ENCODE results near the gene EIF2AK3. TPM values are rescaled to one million over a fixed set of nuclear protein-coding genes. Genes with fewer than 3 reads are reported as not detected.

EIF2AK3 gene
- total RNA-seq, 4 donors from 2014 or later: 6.4 to 52.7 (median 19.9) TPM

GRCh38 chr2:88542668-88543067 lies 84.6 kb downstream of the EIF2AK3 start:
- Histone ChIP-seq H3K9me3 (no peaks in the 10 kb centered on the region), H3K27ac (no peak overlapping the region), H3K36me3 (no peaks in the 10 kb centered on the region), H3K27me3 (no peaks in the 10 kb centered on the region), H3K4me1 (no peaks in the 10 kb centered on the region), H3K4me3 (no peak overlapping the region)
- intact Hi-C loops (cut with DNase I; ENCODE audit: low total_unique reads): no loop called here
- TF ChIP-seq CTCF (IDR thresholded peaks at IDR 0.05) (no peak), POLR2A (IDR thresholded peaks at IDR 0.05) (no peak)
- DNase-seq: no peak

DNA sequence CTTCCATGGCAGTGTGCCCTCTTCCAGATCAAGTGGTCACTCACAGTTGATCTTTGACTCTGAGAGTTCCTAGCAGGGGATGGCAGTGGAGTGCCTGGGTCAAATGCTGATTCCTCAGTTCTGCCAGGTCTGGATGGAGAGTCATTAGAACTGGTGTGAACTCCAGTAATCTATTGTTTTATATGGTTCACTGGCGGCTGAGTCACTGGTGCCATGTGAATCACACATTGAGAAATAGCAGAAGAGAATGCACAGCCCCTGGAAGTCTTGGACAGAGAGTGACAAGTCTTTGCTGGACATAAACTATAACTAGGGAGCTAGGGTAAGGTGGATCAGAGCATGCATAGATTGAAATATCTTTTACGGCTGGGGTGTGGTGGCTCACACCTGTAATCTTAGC lies 86.9 kb downstream of the EIF2AK3 start:
- no peaks in the 10 kb centered on the region for H3K4me1 ChIP-seq
- TF ChIP-seq POLR2A (IDR thresholded peaks at IDR 0.05) (no peak), CTCF (IDR thresholded peaks at IDR 0.05) (no peak)
- H3K4me3 ChIP-seq: no peak overlapping the region
- intact Hi-C loops (cut with DNase I; ENCODE audit: low total_unique reads): no loop called here
- no peak overlapping the region for H3K27ac ChIP-seq
- H3K36me3 ChIP-seq: no peaks in the 10 kb centered on the region
- no peaks in the 10 kb centered on the region for H3K27me3 ChIP-seq
- no peak for DNase-seq
- no peaks in the 10 kb centered on the region for H3K9me3 ChIP-seq

GRCh38 chr2:88538362-88538917 lies 88.8 kb downstream of the EIF2AK3 start:
- Histone ChIP-seq H3K9me3 (no peaks in the 10 kb centered on the region), H3K4me1 (no peaks in the 10 kb centered on the region), H3K27me3 (no peaks in the 10 kb centered on the region), H3K27ac (no peak overlapping the region), H3K36me3 (no peaks in the 10 kb centered on the region), H3K4me3 (no peak overlapping the region)
- intact Hi-C loops (cut with DNase I; ENCODE audit: low total_unique reads): no loop called here
- TF ChIP-seq CTCF (IDR thresholded peaks at IDR 0.05) (no peak), POLR2A (IDR thresholded peaks at IDR 0.05) (no peak)
- no peak for DNase-seq

DNA sequence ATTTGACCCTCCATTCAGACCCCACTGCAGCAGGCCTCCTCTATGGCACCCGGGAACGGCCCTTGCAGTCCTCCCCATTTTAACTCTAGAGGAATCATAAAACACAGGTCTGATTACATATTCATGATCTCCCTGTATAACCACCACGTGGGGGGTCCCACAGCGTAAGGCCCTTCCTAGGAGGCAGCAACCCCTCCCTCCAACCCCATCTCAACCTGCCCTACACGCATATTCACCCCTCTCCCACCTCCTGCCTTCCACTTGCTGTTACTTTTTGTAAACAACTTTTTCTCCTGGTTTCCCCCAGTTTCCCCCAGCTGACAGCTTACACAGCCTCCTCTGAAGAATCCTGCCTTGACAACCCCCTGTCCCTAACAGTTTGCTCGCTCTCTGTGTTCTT lies 89.6 kb downstream of the EIF2AK3 start:
- no peaks in the 10 kb centered on the region for H3K27me3 ChIP-seq
- no peak for DNase-seq
- intact Hi-C loops (cut with DNase I; ENCODE audit: low total_unique reads): no loop called here
- no peaks in the 10 kb centered on the region for H3K36me3 ChIP-seq
- no peak overlapping the region for H3K4me3 ChIP-seq
- H3K4me1 ChIP-seq: no peaks in the 10 kb centered on the region
- no peak for TF ChIP-seq CTCF (IDR thresholded peaks at IDR 0.05)
- TF ChIP-seq POLR2A (IDR thresholded peaks at IDR 0.05): no peak
- no peaks in the 10 kb centered on the region for H3K9me3 ChIP-seq
- H3K27ac ChIP-seq: no peak overlapping the region

DNA sequence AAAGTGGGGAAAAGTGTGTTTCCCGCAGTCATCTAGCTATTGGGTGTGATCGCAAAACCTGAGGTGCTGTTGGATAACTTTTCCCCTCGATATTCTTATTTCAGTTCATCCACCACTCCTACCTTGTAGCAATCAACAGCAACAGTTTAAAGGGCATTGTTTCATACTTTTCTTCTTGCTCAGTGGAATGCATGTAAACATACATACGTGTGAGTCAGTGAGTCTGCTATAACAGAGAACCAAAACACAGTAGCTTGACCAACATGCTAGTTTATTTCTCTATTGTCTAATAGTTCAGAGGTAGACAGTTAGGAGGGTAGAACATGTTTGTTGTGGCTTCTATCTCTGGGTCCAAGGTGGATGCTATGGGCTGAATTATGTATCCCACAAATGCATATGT lies 97.2 kb downstream of the EIF2AK3 start:
- no peak for DNase-seq

More for the DNA sequence above, 97.2 kb downstream of the EIF2AK3 start:
- H3K27ac ChIP-seq: no peak overlapping the region
- H3K4me3 ChIP-seq: no peak overlapping the region
- no peak for TF ChIP-seq CTCF (IDR thresholded peaks at IDR 0.05)
- TF ChIP-seq POLR2A (IDR thresholded peaks at IDR 0.05): no peak
- no peaks in the 10 kb centered on the region for H3K27me3 ChIP-seq
- H3K36me3 ChIP-seq: no peaks in the 10 kb centered on the region
- no peaks in the 10 kb centered on the region for H3K4me1 ChIP-seq
- intact Hi-C loops (cut with DNase I; ENCODE audit: low total_unique reads): no loop called here
- no peaks in the 10 kb centered on the region for H3K9me3 ChIP-seq

All from uterus (tissue), 4 donors.